T-helper 2 cell (primary cell): ENCODE data around the gene NINJ2.
A peak's percentile ranks its signal among the peaks of the same experiment; 100 is the strongest.

Experiments
- DNase-seq, 5 experiments: peaks; one replicate each; pipeline versions ENCODE4 v3.0.0 to v3.0.0-alpha.2; 2012 to 2022

Gene NINJ2

GRCh38 chr12:612293-612692 is 51.0 kb downstream of the NINJ2 start:
- no peak for DNase-seq

- DNase-seq, result no peak
These were observed 51.5 kb downstream of the NINJ2 start for GRCh38 chr12:611721-612120.

- DNase-seq, result no peak
These were observed 54.3 kb downstream of the NINJ2 start for GRCh38 chr12:608921-609320.

- no peak for DNase-seq
These were observed 54.8 kb downstream of the NINJ2 start for GRCh38 chr12:608413-608812.

GRCh38 chr12:607541-608001 is 55.7 kb downstream of the NINJ2 start:
- no peak for DNase-seq

- no peak for DNase-seq
These were observed 58.3 kb downstream of the NINJ2 start for GRCh38 chr12:604956-605355.

- no peak for DNase-seq
These were observed 60.6 kb downstream of the NINJ2 start for GRCh38 chr12:602700-603068.

GRCh38 chr12:601976-602699 is 61.1 kb downstream of the NINJ2 start:
- DNase-seq, result no peak

GRCh38 chr12:599756-600155 is 63.5 kb downstream of the NINJ2 start:
- DNase-seq, result no peak

- no peak for DNase-seq
These were observed 65.2 kb downstream of the NINJ2 start for GRCh38 chr12:597926-598568.

- DNase-seq, result no peak
These were observed 69.6 kb downstream of the NINJ2 start for GRCh38 chr12:593396-594270.

GRCh38 chr12:592024-592505 is 71.2 kb downstream of the NINJ2 start:
- DNase-seq, result no peak

GRCh38 chr12:591167-592023 is 71.8 kb downstream of the NINJ2 start:
- peak in 1 of 5 experiments; percentile 22 for DNase-seq

- no peak for DNase-seq
These were observed 73.0 kb downstream of the NINJ2 start for GRCh38 chr12:590206-590750.

- no peak for DNase-seq
These were observed 74.6 kb downstream of the NINJ2 start for GRCh38 chr12:588646-589045.

- no peak for DNase-seq
These were observed 75.3 kb downstream of the NINJ2 start for GRCh38 chr12:588024-588322.

GRCh38 chr12:587132-588023 is 75.9 kb downstream of the NINJ2 start:
- no peak for DNase-seq

GRCh38 chr12:586318-587071 is 76.8 kb downstream of the NINJ2 start:
- DNase-seq, result no peak

GRCh38 chr12:585062-586061 is 77.9 kb downstream of the NINJ2 start:
- DNase-seq, result no peak
